Esophagus squamous epithelium (tissue), 5 donors: ENCODE data around the gene ALX4. TPM values are rescaled to one million over a fixed set of nuclear protein-coding genes. Genes with fewer than 3 reads are reported as not detected.

Experiments
- DNase-seq: peaks from one replicate; lab custom pipeline; 2025; lab: John Stamatoyannopoulos, UW
- H3K27ac ChIP-seq, 4 donors: fragments of 200-600 bp; sonication (generic); one replicate each; pipeline ENCODE4 v1.5.1; 2016 to 2019; ENCODE audit warnings: mild to moderate bottlenecking in 1 of 4
- H3K27me3 ChIP-seq, 4 donors: fragments of 200-600 bp; sonication (generic); 1 replicate in 3 of 4; 2 replicates in 1 of 4; pipeline versions ENCODE4 v1.5.1 to v1.6.0; 2017 to 2021; ENCODE audit warnings: antibody characterized with exemption in 1 of 4
- H3K36me3 ChIP-seq, 3 donors: fragments of 200-600 bp; sonication (generic); one replicate each; pipeline ENCODE4 v1.5.1; 2016 to 2019
- H3K4me1 ChIP-seq, 3 donors: fragments of 200-600 bp; sonication (generic); one replicate each; pipeline ENCODE4 v1.5.1; 2017 to 2019
- H3K4me3 ChIP-seq, 4 donors: fragments of 200-600 bp; sonication (generic); 1 replicate in 3 of 4; 2 replicates in 1 of 4; pipeline ENCODE4 v1.5.1; 2016 to 2019; ENCODE audit warnings: mild to moderate bottlenecking in 2 of 4, moderate library complexity in 1 of 4
- H3K9me3 ChIP-seq, 3 donors: fragments of 200-600 bp; sonication (generic); one replicate each; pipeline ENCODE4 v1.5.1; 2016 to 2019
- POLR2A ChIP-seq, 4 donors: fragments of 450-650 bp; IDR thresholded peaks; one replicate each; pipeline ENCODE4 v1.6.1; 2017; ENCODE audit warnings: antibody characterized with exemption in 4 of 4, mild to moderate bottlenecking in 4 of 4, moderate library complexity in 3 of 4
- WGBS, 2 donors: methylation state at CpG; one replicate each; pipeline ENCODE4 v1.1.5; 2018; 5-methylcytosine and 5-hydroxymethylcytosine counted together
- intact Hi-C: fragments of 100-400 bp; cut with DNase I; formaldehyde crosslinking; loops from one replicate; pipeline ENCODE4 v1.15.0; 2022
- total RNA-seq, 4 donors: library from RNA; depleted of rRNA; stranded (reverse); fragments of >200 nt; gene quantifications; one replicate each; pipeline ENCODE4 v1.1.0, GENCODE V29; 2016
- TF ChIP-seq, protein P1 (sequence below), 6 experiments: fragments of 450-650 bp in 4 of 6; fragments of 200-600 bp in 2 of 6; sonication (generic) in 2 of 6; IDR thresholded peaks; one replicate each; pipeline ENCODE4 v1.5.1; 2016 to 2019; ENCODE audit warnings: antibody characterized with exemption in 6 of 6, mild to moderate bottlenecking in 4 of 6, moderate library complexity in 4 of 6
- donor health status: DM: yes; HTN: yes; CAD: no.

Gene ALX4
- total RNA-seq, 4 donors from 2014 or later = not detected

DNA sequence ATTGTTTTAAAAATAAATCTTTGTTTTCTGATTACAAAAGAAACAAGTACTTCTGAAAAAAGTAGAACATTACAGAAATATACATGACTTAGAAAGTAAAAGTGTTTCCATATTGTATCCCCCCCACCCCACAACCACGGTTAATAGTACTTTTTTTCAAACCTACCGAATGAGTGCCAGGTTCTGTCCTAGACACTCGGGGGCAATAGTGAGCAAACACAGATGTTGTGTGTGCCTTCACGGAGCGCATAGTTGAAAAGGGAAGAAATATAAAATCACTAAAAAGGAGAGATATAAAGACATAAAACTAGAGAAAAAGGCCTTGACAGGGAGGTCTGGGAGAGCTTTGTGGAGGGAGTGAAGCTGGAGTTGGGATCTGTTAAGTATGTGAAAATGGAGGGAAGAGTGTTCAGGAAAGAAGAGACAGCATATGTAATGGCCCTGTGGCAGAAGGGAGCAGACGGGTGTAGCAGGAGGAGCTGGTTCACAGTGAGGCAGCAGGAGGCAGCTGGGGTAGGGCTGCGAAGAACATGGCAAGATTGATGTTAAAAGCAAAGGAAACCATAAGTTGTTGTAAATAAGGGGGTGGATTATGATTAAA is 42.1 kb upstream of the ALX4 start:
- DNase-seq = no peak
- Histone ChIP-seq H3K27me3 (peaks cover 0 to 30% (median 0%) of the 10 kb centered on the region in 4 donors), H3K27ac (no peak overlapping the region), H3K9me3 (no peaks in the 10 kb centered on the region), H3K36me3 (no peaks in the 10 kb centered on the region), H3K4me1 (no peaks in the 10 kb centered on the region), H3K4me3 (no peak overlapping the region)
- intact Hi-C loops = no loop called here
- no peak for TF ChIP-seq POLR2A (IDR thresholded peaks at IDR 0.05)
- TF ChIP-seq, protein P1, sequence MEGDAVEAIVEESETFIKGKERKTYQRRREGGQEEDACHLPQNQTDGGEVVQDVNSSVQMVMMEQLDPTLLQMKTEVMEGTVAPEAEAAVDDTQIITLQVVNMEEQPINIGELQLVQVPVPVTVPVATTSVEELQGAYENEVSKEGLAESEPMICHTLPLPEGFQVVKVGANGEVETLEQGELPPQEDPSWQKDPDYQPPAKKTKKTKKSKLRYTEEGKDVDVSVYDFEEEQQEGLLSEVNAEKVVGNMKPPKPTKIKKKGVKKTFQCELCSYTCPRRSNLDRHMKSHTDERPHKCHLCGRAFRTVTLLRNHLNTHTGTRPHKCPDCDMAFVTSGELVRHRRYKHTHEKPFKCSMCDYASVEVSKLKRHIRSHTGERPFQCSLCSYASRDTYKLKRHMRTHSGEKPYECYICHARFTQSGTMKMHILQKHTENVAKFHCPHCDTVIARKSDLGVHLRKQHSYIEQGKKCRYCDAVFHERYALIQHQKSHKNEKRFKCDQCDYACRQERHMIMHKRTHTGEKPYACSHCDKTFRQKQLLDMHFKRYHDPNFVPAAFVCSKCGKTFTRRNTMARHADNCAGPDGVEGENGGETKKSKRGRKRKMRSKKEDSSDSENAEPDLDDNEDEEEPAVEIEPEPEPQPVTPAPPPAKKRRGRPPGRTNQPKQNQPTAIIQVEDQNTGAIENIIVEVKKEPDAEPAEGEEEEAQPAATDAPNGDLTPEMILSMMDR (IDR thresholded peaks at IDR 0.05) = no peak
- 57 to 70% methylated on average over 7 of the region's 7 CpGs for WGBS, 2 donors

DNA sequence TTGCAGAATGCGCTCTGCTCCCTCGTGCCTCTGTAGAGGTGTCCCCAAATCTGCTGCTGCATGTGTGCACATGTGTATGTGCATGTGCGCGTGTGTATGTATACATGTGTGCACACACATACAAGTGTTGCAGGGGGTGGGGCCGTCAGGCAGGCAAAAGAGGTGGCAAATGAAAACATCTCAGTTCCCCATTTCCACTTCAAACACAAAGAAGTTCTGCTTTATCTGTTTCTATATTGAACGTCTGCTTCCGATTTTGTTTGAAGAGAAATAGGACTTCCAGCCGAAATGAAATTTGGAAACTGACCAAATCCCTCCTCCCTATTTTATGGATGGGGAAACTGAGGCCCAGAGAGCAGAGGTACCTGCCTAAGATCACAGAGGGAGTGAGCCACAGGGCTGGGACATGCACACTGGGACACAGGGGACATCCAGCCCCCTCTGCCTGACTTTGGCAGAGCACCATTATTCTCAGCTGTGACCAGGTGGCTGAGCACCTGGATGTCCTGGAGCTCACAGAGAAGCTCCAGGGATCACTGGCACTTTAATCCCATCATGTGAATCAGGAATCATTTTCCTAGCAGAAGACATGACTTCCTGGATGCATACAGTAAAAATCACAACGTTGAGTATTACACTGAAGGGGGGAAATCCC is 41.2 kb upstream of the ALX4 start:
- Histone ChIP-seq H3K27ac (no peak overlapping the region), H3K4me1 (no peaks in the 10 kb centered on the region), H3K9me3 (no peaks in the 10 kb centered on the region), H3K4me3 (no peak overlapping the region), H3K27me3 (peaks cover 0 to 39% (median 0%) of the 10 kb centered on the region in 4 donors), H3K36me3 (no peaks in the 10 kb centered on the region)
- DNase-seq = no peak
- TF ChIP-seq, protein P1 (IDR thresholded peaks at IDR 0.05) = no peak
- TF ChIP-seq POLR2A (IDR thresholded peaks at IDR 0.05) = no peak
- WGBS, 2 donors = 58 to 74% methylated on average over 9 of the region's 9 CpGs
- intact Hi-C loops = no loop called here

DNA sequence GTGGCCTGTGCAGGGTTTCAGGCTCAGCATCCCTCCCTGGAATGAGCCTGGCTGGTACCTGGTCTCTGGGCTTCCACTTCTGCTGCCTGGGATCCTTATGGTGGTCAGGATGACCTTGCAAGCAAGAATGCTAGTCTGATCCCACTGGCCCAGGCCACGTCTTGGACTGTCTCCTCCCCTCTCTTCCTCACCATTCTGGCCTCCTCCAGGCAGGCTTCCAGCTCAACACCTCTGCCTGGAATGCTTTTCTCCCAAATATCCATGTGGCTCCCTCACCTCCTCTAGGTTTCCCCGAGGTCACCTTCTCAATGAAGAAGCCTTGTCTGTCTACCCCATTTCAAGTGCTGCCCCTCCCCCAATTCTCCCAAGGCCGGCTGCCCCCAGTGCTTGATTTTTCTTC is 39.4 kb upstream of the ALX4 start:
- Histone ChIP-seq H3K36me3 (no peaks in the 10 kb centered on the region), H3K27ac (no peak overlapping the region), H3K4me3 (no peak overlapping the region), H3K27me3 (peaks cover 0 to 39% (median 0%) of the 10 kb centered on the region in 4 donors), H3K9me3 (no peaks in the 10 kb centered on the region), H3K4me1 (no peaks in the 10 kb centered on the region)
- DNase-seq = no peak
- intact Hi-C loops = no loop called here
- TF ChIP-seq, protein P1 (IDR thresholded peaks at IDR 0.05) = no peak
- no peak for TF ChIP-seq POLR2A (IDR thresholded peaks at IDR 0.05)
- 52 to 59% methylated on average over 3 of the region's 3 CpGs for WGBS, 2 donors

DNA sequence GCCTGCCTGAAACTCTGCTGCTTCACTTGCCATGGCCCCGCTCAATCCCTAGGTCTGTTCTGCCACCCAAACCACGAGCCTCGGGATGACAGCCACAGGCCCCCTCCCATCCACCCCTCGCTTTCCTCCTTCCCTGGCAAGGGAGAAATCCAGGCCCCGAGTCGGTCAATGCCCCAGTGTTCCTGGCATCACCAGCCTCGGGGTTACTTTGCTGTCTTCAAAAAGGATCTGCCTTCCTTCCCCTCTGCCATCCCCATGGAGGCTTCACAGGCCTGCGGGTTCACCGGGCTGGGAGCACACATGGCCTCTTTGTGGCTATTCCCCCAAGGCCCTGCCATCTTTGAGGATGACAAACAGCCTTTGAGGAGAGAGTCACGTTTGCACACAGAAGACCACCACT is 38.8 kb upstream of the ALX4 start:
- H3K27me3 ChIP-seq = peaks cover 0 to 41% (median 0%) of the 10 kb centered on the region in 4 donors
- no peak for DNase-seq
- TF ChIP-seq POLR2A (IDR thresholded peaks at IDR 0.05) = no peak
- TF ChIP-seq, protein P1 (IDR thresholded peaks at IDR 0.05) = no peak
- H3K36me3 ChIP-seq = no peaks in the 10 kb centered on the region
- H3K4me1 ChIP-seq = no peaks in the 10 kb centered on the region
- intact Hi-C loops = no loop called here
- WGBS, 2 donors = 64 to 82% methylated on average over 8 to 10 of the region's 10 CpGs
- no peak overlapping the region for H3K4me3 ChIP-seq
- H3K9me3 ChIP-seq = no peaks in the 10 kb centered on the region
- no peak overlapping the region for H3K27ac ChIP-seq

DNA sequence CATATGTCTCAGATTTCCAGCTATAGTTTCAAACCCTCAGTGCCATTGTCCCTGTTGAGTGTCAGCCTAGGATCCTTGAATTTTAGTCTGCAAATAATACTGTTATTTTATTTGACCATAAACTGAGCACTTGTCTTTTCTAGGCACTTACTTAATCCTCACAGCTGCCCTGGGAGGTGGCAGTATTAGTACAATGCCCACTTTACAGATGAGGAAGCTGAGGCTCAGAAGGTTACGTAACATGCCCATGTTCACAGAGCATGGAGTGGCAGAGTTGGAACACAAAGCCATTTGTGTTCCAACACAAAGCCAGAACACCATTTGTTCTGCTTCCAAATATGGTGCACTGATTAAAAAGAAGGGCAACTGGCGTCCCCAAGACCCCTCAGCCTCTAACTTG is 38.2 kb upstream of the ALX4 start:
- Histone ChIP-seq H3K4me1 (no peaks in the 10 kb centered on the region), H3K9me3 (no peaks in the 10 kb centered on the region), H3K27me3 (peaks cover 0 to 47% (median 0%) of the 10 kb centered on the region in 4 donors), H3K36me3 (no peaks in the 10 kb centered on the region), H3K27ac (no peak overlapping the region), H3K4me3 (no peak overlapping the region)
- no peak for DNase-seq
- intact Hi-C loops = no loop called here
- TF ChIP-seq, protein P1 (IDR thresholded peaks at IDR 0.05) = no peak
- TF ChIP-seq POLR2A (IDR thresholded peaks at IDR 0.05) = no peak
- 58 to 67% methylated on average over 2 of the region's 2 CpGs for WGBS, 2 donors
